ENCODE results near the gene CRB2. TPM values are rescaled to one million over a fixed set of nuclear protein-coding genes. Genes with fewer than 3 reads are reported as not detected.

Gene CRB2
- total RNA-seq, 1 experiment from 2014 or later, result 3.6 TPM

- H3K9ac ChIP-seq (ENCODE audit: extremely low read depth, insufficient read length, low read length), result no peak overlapping the region
- no peak overlapping the region; the same call in 1 of the 2 replicates for H3K14ac ChIP-seq (ENCODE audit: insufficient read depth, low read length)
- no peaks in the 10 kb centered on the region for H3K27me3 ChIP-seq (ENCODE audit: insufficient read depth, low read length)
- peaks cover 4% of the 10 kb centered on the region; the same call in 1 of the 2 replicates for H3K4me1 ChIP-seq (ENCODE audit: insufficient read depth, low read length)
- H3K56ac ChIP-seq (ENCODE audit: insufficient read length, low read depth, low read length), result no peak overlapping the region
- peak overlapping the region in 2 of 3 experiments; percentile 59 to 63; a peak in 2 of 7 replicates for H3K27ac Mint-ChIP-seq
- peaks cover 20% of the 10 kb centered on the region for H3K27me3 Mint-ChIP-seq (ENCODE audit: low read depth)
- no peaks in the 10 kb centered on the region for H3K23me2 ChIP-seq (ENCODE audit: insufficient read length, low read depth, low read length, poor library complexity, severe bottlenecking)
- TF ChIP-seq CTCF (conservative IDR thresholded peaks at IDR 0.05), result no peak
- no peak overlapping the region for H2BK20ac ChIP-seq (ENCODE audit: low read depth, low read length, poor library complexity, severe bottlenecking)
- no peak overlapping the region for H2BK12ac ChIP-seq (ENCODE audit: insufficient read length, low read depth, low read length)
- peaks cover 17 to 24% of the 10 kb centered on the region in 2 experiments for H3K4me1 Mint-ChIP-seq
- no peak overlapping the region for H2BK5ac ChIP-seq (ENCODE audit: insufficient read length, low read length)
- no peak overlapping the region for H2AK5ac ChIP-seq (ENCODE audit: insufficient read length, low read length)
- H3K18ac ChIP-seq (ENCODE audit: insufficient read length, low read depth, low read length), result peak overlapping the region; percentile 2
- no peak overlapping the region for H4K91ac ChIP-seq (ENCODE audit: insufficient read length, low read depth, low read length)
- no peak overlapping the region for H3K27ac ChIP-seq (ENCODE audit: insufficient read length, low read depth, low read length)
- no CpG with 5 or more reads among the region's 8 CpGs for WGBS (ENCODE audit: extremely low coverage, insufficient read length, low lambda C conversion rate)
- H3K9me3 Mint-ChIP-seq, result no peaks in the 10 kb centered on the region
- H3K9me3 ChIP-seq (ENCODE audit: control insufficient read depth, low read depth, low read length), result no peaks in the 10 kb centered on the region
- H2AFZ ChIP-seq (ENCODE audit: low read length), result no peak overlapping the region
- no peak overlapping the region for H2BK120ac ChIP-seq (ENCODE audit: low read depth, low read length, poor library complexity, severe bottlenecking)
- no peak overlapping the region for H3T11ph ChIP-seq (ENCODE audit: low read length)
- no peak for DNase-seq
- no peak overlapping the region for H4K5ac ChIP-seq (ENCODE audit: insufficient read length, low read depth, low read length)
- no peak overlapping the region for H3K4me2 ChIP-seq (ENCODE audit: insufficient read depth, insufficient read length, low read length)
- H3K23ac ChIP-seq (ENCODE audit: insufficient read length, low read depth, low read length), result no peak overlapping the region
- H4K20me1 ChIP-seq (ENCODE audit: control insufficient read depth, insufficient read depth, insufficient read length), result no peaks in the 10 kb centered on the region
- no peak overlapping the region for H3K4ac ChIP-seq (ENCODE audit: low read depth, low read length)
- no peak overlapping the region for H4K8ac ChIP-seq (replicated peaks; ENCODE audit: insufficient read length, low read depth, low read length)
- no peaks in the 10 kb centered on the region for H3K79me2 ChIP-seq (ENCODE audit: insufficient read depth, low read length)
- H3K79me1 ChIP-seq (ENCODE audit: insufficient read depth, low read depth, low read length, poor library complexity, severe bottlenecking), result no peaks in the 10 kb centered on the region
- H3K36me3 Mint-ChIP-seq (ENCODE audit: insufficient read depth in 1 of 3, low read depth in 3 of 3), result no peaks in the 10 kb centered on the region
- no peak overlapping the region for H2BK15ac ChIP-seq (ENCODE audit: low read depth, low read length)
- H3K4me3 Mint-ChIP-seq, result no peak overlapping the region
Measured at GRCh38 chr9:123327697-123328100, 28.3 kb upstream of the CRB2 start.

All from H9 (cell line).